AG09319 (cell line): ENCODE data around the gene ANKRD31.
A peak's percentile ranks its signal among the peaks of the same experiment; 100 is the strongest.

Experiments
- DNase-seq: peaks from one replicate; pipeline ENCODE4 v3.0.0-alpha.2; 2010; ENCODE audit warnings: low read depth; ENCODE audit errors: extremely low read depth
- CTCF ChIP-seq: IDR thresholded peaks from 2 replicates; pipeline ENCODE4 v1.5.1; 2011; ENCODE audit warnings: low read depth, mild to moderate bottlenecking, inconsistent platforms, low read length, moderate library complexity

Gene ANKRD31

GRCh38 chr5:75049456-75050351 is 187.0 kb downstream of the ANKRD31 start:
- peak; percentile 73 for TF ChIP-seq CTCF
- DNase-seq, result no peak

GRCh38 chr5:75048457-75048953 is 188.2 kb downstream of the ANKRD31 start:
- no peak for TF ChIP-seq CTCF
- no peak for DNase-seq

DNA sequence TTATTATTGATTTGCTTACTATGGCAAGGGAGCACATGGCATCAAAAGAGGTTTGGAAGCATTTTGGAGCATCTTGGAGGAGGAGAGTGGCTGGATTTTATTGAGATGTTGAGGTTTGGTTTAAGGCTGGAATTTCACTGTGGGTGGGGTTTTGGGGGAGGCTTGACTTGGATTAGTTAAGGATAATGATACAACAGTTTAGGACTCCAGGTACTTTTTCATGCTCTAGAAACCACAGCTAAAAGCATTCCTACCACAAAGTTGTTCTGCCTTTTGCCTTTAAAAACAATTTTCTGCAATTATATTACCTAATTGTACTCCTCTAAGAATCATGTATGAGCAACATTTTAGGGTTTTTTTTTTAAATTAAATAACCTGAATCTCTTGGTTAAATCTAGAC is 189.3 kb downstream of the ANKRD31 start:
- DNase-seq, result no peak
- no peak for TF ChIP-seq CTCF

GRCh38 chr5:75046366-75047142 is 190.1 kb downstream of the ANKRD31 start:
- no peak for DNase-seq
- no peak for TF ChIP-seq CTCF

GRCh38 chr5:75045071-75045470 is 191.6 kb downstream of the ANKRD31 start:
- TF ChIP-seq CTCF, result no peak
- DNase-seq, result no peak

- no peak for TF ChIP-seq CTCF
- DNase-seq, result no peak
These were observed 192.3 kb downstream of the ANKRD31 start for GRCh38 chr5:75044406-75044805.
